ENCODE measurements around the gene BTG4. TPM values are rescaled to one million over a fixed set of nuclear protein-coding genes. Genes with fewer than 3 reads are reported as not detected.

The BTG4 gene
- total and polyA plus RNA-seq, 2 experiments from 2014 or later: not detected

DNA sequence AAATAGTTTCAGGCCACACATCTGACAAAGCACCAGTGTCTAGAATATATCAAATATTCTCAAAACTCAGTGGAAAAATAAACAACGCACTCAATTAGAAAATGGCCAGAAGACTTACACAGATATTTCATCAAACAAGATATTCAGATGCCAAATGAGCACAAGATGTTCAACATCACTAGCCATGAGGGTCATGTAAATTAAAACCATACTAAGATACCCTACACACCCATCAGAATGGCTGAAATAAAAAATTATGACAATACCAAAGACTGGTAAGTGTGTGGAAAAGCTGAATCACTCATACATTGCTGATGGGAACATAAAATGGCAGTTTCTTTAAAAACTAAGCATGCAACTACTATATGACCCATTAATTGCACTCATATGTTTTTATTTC is 21.7 kb downstream of the BTG4 start:
- no peak overlapping the region for H3K4me2 ChIP-seq
- H3K27me3 ChIP-seq: peaks cover 8% of the 10 kb centered on the region
- 90% methylated on average over 1 of the region's 1 CpG for WGBS (ENCODE audit: low lambda C conversion rate, missing lambda C conversion rate)
- H2AFZ ChIP-seq: no peak overlapping the region
- H3K27ac ChIP-seq: no peak overlapping the region
- no peak overlapping the region for H3K4me3 ChIP-seq
- no peaks in the 10 kb centered on the region for H3K4me1 ChIP-seq (ENCODE audit: insufficient read depth)
- H4K20me1 ChIP-seq (ENCODE audit: insufficient read depth, poor library complexity, severe bottlenecking): no peaks in the 10 kb centered on the region
- no peaks in the 10 kb centered on the region for H3K36me3 ChIP-seq (replicated peaks; ENCODE audit: insufficient read depth, low read depth)
- TF ChIP-seq, protein P1, sequence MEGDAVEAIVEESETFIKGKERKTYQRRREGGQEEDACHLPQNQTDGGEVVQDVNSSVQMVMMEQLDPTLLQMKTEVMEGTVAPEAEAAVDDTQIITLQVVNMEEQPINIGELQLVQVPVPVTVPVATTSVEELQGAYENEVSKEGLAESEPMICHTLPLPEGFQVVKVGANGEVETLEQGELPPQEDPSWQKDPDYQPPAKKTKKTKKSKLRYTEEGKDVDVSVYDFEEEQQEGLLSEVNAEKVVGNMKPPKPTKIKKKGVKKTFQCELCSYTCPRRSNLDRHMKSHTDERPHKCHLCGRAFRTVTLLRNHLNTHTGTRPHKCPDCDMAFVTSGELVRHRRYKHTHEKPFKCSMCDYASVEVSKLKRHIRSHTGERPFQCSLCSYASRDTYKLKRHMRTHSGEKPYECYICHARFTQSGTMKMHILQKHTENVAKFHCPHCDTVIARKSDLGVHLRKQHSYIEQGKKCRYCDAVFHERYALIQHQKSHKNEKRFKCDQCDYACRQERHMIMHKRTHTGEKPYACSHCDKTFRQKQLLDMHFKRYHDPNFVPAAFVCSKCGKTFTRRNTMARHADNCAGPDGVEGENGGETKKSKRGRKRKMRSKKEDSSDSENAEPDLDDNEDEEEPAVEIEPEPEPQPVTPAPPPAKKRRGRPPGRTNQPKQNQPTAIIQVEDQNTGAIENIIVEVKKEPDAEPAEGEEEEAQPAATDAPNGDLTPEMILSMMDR (IDR thresholded peaks at IDR 0.05; ENCODE audit: poor library complexity): no peak
- TF ChIP-seq EZH2phosphoT487 (IDR thresholded peaks at IDR 0.05; ENCODE audit: low read depth, severe bottlenecking, unreplicated experiment) (no peak), EZH2 (IDR thresholded peaks at IDR 0.05; ENCODE audit: borderline replicate concordance) (no peak)
- no peaks in the 10 kb centered on the region for H3K9me2 ChIP-seq (replicated peaks; ENCODE audit: insufficient read depth)
- no peak for DNase-seq (ENCODE audit: low spot score)
- H3K9me3 ChIP-seq (ENCODE audit: low read depth): no peaks in the 10 kb centered on the region
- H3K79me2 ChIP-seq: no peaks in the 10 kb centered on the region

DNA sequence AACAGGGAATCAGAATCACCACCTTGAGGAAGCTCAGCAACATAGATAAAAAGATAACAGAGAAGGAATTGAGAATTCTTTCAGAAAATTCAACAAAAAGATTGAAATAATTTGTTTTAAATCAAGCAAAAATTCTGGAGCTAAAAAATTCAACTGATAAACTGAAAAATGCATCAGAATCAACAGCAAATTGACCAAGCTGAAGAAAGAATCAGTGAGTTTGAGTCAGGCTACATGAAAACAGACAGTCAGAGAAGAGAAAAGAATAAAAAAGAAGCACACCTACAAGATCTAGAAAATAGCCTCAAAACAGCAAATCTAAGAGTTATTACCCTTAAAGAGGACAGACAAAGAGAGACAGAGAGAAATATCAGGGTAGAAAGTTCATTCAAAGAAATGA is 28.8 kb downstream of the BTG4 start:
- DNase-seq (ENCODE audit: low spot score): no peak
- no peak overlapping the region for H3K4me3 ChIP-seq
- H3K79me2 ChIP-seq: no peaks in the 10 kb centered on the region
- no peaks in the 10 kb centered on the region for H3K4me1 ChIP-seq (ENCODE audit: insufficient read depth)
- TF ChIP-seq EZH2phosphoT487 (IDR thresholded peaks at IDR 0.05; ENCODE audit: low read depth, severe bottlenecking, unreplicated experiment) (no peak), EZH2 (IDR thresholded peaks at IDR 0.05; ENCODE audit: borderline replicate concordance) (no peak)
- TF ChIP-seq, protein P1 (IDR thresholded peaks at IDR 0.05; ENCODE audit: poor library complexity): no peak
- H3K27me3 ChIP-seq: peaks cover 3% of the 10 kb centered on the region
- no peak overlapping the region for H3K4me2 ChIP-seq
- H2AFZ ChIP-seq: no peak overlapping the region
- no peak overlapping the region for H3K27ac ChIP-seq
- H4K20me1 ChIP-seq (ENCODE audit: insufficient read depth, poor library complexity, severe bottlenecking): no peaks in the 10 kb centered on the region
- H3K9me3 ChIP-seq (ENCODE audit: low read depth): peaks cover 7% of the 10 kb centered on the region
- H3K9me2 ChIP-seq (replicated peaks; ENCODE audit: insufficient read depth): no peaks in the 10 kb centered on the region
- no peaks in the 10 kb centered on the region for H3K36me3 ChIP-seq (replicated peaks; ENCODE audit: insufficient read depth, low read depth)

DNA sequence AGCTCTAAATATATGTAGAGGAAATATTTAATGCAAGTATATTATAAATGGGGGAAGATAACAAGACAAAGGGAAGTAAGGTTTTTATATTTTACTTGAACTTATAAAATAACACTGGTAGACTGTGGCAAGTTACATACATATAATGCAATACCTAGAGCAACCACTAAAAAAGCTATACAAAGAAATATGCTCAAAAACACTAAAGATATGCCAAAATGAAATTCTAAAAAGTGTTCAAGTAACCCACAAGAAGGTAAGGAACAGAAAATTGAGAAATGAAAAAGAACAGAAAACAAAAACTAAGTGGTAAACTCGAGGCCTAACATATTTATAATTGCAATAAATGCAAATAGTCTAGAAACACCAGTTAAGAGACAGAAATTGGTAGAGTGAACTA is 32.5 kb downstream of the BTG4 start:
- no peak overlapping the region for H2AFZ ChIP-seq
- H3K36me3 ChIP-seq (replicated peaks; ENCODE audit: insufficient read depth, low read depth): no peaks in the 10 kb centered on the region
- 81% methylated on average over 1 of the region's 1 CpG for WGBS (ENCODE audit: low lambda C conversion rate, missing lambda C conversion rate)
- no peaks in the 10 kb centered on the region for H4K20me1 ChIP-seq (ENCODE audit: insufficient read depth, poor library complexity, severe bottlenecking)
- no peak overlapping the region for H3K27ac ChIP-seq
- TF ChIP-seq EZH2 (IDR thresholded peaks at IDR 0.05; ENCODE audit: borderline replicate concordance) (no peak), EZH2phosphoT487 (IDR thresholded peaks at IDR 0.05; ENCODE audit: low read depth, severe bottlenecking, unreplicated experiment) (no peak)
- TF ChIP-seq, protein P1 (IDR thresholded peaks at IDR 0.05; ENCODE audit: poor library complexity): no peak
- peaks cover 3% of the 10 kb centered on the region for H3K27me3 ChIP-seq
- DNase-seq (ENCODE audit: low spot score): no peak
- H3K9me3 ChIP-seq (ENCODE audit: low read depth): peaks cover 7% of the 10 kb centered on the region
- no peak overlapping the region for H3K4me3 ChIP-seq
- H3K4me1 ChIP-seq (ENCODE audit: insufficient read depth): no peaks in the 10 kb centered on the region
- no peaks in the 10 kb centered on the region for H3K9me2 ChIP-seq (replicated peaks; ENCODE audit: insufficient read depth)
- H3K4me2 ChIP-seq: no peak overlapping the region
- no peaks in the 10 kb centered on the region for H3K79me2 ChIP-seq

DNA sequence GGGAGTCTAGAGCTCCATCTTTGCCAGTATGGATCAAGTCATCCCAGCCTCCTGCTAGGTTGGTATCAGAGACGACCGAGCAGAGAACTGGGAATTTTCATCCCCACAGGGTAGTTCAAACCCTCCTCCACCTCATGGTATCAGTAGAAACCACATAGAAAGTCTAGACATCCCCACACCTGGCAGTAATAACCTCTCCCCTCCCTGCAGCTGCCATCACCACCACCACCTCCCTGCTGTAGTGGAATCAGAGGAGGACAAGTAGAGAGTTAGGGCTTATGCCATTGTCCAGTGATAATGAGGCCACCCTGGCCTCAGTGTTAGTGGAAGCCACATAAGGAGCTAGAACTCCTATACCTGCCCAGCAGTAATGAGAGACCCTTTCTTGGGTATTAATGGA is 34.3 kb downstream of the BTG4 start:
- Histone ChIP-seq H3K4me2 (no peak overlapping the region), H3K27me3 (no peaks in the 10 kb centered on the region), H3K79me2 (no peaks in the 10 kb centered on the region), H3K9me3 (ENCODE audit: low read depth) (no peaks in the 10 kb centered on the region), H3K27ac (no peak overlapping the region), H3K4me3 (no peak overlapping the region), H3K9me2 (replicated peaks; ENCODE audit: insufficient read depth) (no peaks in the 10 kb centered on the region), H2AFZ (no peak overlapping the region), H4K20me1 (ENCODE audit: insufficient read depth, poor library complexity, severe bottlenecking) (no peaks in the 10 kb centered on the region), H3K36me3 (replicated peaks; ENCODE audit: insufficient read depth, low read depth) (no peaks in the 10 kb centered on the region), H3K4me1 (ENCODE audit: insufficient read depth) (no peaks in the 10 kb centered on the region)
- WGBS (ENCODE audit: low lambda C conversion rate, missing lambda C conversion rate): 94% methylated on average over 2 of the region's 2 CpGs
- no peak for DNase-seq (ENCODE audit: low spot score)
- TF ChIP-seq EZH2 (IDR thresholded peaks at IDR 0.05; ENCODE audit: borderline replicate concordance): no peak
- TF ChIP-seq, protein P1 (IDR thresholded peaks at IDR 0.05; ENCODE audit: poor library complexity): no peak
- TF ChIP-seq EZH2phosphoT487 (IDR thresholded peaks at IDR 0.05; ENCODE audit: low read depth, severe bottlenecking, unreplicated experiment): no peak
